Measurements from ENCODE around the gene ZSCAN26.

ZSCAN26 gene

DNA sequence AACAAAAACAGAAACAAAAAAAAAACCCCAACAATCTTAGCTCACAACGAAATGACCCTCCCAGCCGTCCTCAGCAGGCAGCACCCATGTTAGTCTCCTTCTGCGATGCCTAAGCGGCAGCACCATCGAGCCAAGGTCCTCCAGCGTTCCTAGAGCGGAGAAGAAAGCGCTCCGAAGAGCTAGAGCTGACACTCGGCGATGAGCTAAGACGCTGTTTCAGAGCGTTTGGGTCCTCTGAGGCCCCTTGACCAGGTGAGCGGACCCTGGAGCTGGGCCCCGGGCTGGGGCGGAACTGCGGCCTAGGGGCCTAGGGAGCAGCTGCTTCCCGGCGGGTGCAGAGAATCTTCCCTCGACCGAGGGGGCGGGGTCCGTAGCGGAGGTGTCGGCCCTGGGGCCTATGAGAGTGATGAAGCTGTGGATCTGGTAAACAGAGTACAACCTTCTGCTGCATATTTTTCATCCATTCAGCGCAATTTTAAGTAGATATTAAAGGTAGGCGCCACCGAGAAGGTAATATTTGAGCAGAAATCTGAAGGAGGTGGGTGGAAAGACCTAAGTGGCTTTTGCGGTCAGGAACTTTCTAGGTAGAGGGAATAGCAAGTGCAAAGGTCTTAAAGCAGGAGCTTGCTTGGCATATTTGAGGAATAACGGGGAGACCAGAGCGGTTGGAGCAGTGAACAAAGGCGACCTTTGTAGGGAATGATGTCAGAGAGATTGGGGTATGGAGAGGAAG, at the start of gene ZSCAN26:
Gene ZSCAN26 (plus strand): TSS at position 182 of the 733 bp plus-strand sequence. CDS start 4,777 bp downstream, outside the sequence.
- peak; percentile 89 for DNase-seq

DNA sequence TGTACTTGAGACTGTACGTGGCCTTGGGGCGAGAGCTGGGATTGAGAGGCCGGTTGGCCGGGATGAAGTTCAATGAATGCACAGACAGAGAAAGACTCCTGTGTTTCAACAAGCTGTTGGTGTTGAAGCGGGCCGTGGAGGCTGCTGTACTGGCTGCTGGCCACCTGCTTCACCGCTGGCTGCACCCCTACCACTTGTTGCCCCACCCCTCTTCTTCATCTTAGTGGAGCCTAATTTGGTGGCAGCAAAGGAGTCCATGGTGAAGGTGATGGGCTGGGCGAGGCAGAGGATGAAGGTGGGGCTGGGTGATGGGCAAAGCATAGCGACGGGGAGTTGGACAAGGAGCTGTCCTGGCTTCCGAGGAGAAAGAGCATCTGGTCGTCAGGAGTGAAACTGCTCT, 49.1 kb upstream of the ZSCAN26 start:
- DNase-seq: no peak

DNA sequence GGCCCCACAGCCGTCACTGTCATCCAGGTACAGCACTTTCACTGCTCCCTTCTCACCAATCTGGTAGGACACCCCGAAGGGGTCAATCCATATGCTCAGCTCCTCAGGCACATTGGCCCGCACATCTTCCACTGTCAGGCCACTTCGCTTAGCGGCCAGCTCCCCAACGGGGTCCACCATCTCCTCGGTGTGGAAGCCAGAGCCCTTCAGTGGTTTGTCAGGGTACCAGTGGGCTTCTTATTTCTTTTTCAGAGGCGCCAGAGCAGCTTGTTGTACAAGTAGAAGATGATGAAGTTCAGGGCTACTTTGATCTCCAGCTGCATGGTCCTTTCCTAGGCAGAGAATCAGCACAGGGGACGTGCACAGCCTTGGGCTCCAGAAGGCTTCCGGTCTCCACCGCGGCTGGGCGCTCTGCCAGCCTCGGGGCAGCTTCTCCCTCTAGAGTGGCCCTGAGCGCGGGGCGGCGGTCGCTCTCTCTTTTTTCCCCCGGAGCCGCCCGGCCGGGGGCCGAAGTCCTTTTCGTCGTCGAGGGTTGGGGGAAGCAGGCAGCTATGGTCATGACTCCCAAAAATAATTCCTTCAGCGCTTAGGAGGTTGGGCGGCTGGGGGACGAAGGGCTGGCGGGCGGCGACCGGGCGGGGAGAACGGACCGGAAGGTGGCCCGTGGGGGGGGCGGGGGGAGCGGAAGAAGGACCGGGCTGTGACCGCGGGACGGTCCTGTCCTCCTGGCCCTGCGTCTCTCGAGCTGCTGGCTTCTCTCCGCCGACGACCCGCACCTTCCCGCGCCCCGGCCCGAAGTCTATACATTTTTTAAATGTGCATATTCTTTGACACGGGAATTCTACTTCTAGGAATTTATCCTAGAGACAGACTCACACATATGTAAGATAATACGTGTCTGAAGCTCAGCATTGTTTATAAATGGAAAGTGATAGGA, 48.4 kb upstream of the ZSCAN26 start:
- DNase-seq: peak; percentile 73

DNA sequence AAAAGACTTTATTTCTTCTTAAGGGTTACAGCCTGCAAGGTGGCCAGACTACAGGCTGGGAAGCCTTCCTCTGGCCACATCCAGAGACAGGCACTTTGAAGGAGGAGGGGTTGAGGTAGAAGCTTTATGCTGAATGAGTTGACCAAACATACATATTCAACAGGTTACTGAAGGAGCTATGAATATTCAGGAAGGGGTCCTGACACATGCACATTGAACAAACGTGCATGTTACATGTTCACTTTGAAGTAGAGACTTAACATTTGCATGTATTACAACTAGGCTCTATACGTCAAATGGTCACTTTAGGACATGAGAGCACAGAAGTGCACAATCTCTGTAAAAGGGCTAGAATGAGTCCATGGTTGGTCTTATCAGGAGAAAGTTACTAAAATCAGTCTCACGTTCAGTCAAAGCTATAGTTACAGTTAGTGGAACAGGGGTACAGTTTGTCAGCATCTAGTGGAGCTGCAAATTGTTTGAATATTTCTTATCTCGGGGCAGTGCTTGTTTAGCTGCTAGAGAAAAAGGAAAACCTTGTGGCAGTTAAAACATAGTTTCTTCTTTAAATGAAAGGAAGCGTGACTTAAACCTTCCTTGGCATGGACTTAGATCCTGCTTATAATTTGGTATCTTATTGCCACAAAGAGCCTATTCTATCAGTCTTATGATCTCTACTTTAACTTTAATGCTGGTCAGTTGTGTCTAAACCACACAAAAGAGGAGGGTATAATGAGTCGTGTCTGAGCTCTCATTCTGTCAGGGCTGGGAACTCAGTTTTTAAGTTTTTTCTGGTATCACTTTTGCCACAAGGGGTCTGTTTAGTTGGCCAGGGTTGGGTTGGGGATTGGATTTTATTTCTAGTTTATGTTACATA, 46.4 kb upstream of the ZSCAN26 start:
- DNase-seq: no peak

DNA sequence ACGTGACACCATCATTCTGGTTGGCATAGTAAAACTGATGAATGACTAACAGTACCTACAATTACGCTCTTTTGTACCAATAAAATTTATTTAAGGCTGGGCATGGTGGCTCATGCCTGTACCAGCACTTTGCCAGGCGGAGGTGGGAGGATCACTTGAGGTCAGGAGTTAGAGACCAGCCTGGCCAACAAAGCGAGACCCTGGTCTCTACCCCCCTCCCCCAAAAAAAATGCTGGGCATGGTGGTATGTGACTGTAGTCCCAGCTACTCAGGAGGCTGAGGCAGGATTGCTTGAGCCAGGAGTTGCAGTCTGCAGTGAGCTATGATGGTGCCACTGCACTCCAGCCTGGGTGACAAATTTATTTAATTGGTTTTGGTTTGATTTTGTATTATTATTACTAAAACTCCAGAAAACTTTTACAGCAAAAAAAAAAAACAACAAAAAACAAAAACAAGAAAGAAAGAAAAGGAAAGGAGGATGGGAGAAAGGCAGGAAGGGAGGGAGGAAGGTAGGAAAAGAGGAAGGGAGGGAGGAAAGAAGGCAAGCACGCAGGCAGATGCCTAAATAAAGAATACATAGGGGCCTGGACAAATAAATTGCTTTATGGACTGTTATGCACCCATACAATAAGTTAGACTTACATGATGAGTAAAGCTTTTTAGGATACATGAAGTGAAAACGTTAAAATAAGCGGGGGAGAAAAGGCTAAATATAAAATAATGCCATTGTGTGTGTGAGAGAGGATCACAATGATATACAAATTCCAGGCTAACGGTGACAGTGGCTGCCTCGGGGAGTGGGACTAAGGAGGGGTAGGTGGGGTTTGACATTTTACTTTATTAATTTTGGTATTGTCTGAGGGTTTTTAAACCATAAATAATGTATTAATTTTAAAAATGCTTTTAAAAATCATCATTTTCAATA, 42.5 kb upstream of the ZSCAN26 start:
- DNase-seq: no peak

DNA sequence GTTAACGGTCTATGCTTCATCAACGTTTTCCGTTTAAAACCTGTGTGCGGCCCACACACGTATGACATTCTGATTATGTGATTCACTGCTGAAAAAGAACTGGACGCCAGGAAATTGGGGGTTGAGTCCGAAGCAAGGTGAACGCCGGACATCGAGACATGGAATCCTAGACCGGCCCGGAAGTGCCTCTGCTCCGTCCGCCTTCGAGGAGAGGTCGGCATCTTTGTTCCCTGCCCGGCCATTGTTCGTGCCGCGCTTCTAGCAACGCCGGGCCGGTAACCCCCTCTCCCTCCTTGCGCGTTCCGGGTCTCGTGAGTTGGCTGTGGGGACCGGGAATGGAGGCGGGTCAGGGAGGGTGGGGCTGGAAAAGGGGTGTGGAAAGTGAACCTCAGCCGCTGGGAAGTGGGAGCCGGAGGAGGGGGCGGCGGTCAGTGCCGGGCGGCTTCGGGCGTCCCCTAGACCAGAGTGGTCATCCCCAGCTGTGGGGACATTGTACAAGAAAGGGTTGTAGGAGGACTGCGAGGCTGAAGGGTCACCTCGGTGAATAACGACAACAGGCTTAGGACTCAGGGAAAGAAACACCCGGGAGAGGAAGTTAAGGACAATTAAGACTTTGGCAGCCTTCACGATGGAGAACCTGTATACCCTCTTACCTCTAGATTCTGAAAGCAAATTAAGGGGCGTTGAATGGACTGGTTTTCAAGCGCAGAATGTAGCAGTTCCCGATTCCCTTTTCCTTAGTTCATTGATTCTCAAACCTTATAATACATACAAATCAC, 41.7 kb upstream of the ZSCAN26 start, which contains the start of gene ZSCAN9:
Gene ZSCAN9 (plus strand): TSS at position 220 of the 779 bp plus-strand sequence. CDS start 1,810 bp downstream, outside the sequence.
- DNase-seq: peak; percentile 84

DNA sequence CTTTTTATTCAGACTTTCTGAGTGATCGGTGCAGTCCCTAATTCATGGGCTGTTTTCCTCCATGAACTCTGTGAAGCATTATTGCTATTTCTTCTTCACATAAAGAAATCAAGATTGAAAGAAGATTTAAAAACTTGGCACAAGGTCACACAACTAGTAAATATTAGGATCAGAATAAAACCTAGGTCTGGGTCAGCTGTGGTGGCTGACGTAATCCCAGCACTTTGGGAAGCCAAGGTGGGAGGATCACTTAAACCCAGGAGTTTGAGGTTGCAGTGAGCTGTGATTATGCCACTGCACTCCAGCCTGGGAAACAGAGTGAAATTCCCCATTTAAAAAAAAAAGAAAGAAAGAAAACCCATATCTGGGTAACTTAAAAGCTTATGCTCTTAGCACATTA, 40.5 kb upstream of the ZSCAN26 start:
- no peak for DNase-seq

DNA sequence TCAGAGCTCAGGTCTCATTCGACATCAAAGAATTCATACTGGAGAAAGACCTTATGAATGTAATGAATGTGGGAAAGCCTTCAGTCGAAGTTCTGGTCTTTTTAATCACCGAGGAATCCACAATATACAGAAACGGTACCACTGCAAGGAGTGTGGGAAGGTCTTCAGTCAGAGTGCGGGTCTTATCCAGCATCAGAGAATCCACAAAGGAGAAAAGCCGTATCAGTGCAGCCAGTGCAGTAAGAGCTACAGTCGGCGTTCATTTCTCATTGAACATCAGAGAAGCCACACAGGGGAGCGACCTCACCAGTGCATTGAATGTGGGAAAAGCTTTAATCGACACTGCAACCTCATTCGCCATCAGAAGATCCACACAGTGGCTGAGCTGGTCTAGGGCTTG, 34.2 kb upstream of the ZSCAN26 start:
- DNase-seq: no peak

DNA sequence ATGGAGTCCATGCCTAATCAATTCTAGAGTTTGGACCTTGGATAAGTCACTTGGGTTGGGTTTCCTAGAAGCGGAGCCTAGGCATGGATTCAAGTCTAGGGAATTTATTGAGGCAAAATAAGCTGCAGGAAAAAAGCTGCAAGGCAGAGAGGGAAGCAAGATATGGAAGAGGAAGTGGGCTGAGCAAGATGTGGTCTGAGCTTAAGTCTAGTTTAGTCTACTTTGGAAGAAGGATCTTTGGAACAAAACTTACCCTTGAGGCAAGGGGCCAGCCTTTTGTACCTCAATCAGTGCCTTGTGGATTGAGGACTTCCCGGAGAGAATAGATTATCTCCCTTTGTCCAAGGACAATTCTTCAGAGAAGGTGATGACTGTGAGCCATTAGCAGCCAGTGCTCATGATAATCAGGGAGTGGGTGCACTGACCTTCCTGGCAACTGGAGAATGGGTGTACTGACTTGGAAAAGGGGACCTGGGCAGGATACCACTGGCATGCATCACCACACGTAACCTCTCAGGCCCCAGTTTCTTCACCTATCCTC, 31.0 kb upstream of the ZSCAN26 start:
- DNase-seq: no peak

DNA sequence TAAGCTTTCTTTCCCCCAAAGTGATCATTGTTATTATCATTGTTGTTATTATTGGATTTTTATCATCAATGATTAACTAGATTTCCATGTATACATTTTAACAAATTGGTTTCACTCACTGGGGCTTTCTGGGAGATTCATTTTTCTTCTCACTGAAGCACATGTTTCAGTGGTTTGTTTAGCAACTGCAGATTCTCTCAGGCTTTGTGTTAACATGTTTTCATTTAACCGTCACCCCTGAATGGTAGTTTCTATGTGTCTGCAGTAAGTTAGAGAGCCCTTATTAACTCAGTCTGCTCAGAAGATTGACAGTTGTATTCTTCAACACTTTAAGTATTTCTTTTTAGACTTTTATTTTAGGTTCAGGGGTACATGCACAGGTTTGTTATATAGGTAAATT, 27.3 kb upstream of the ZSCAN26 start:
- DNase-seq: no peak

DNA sequence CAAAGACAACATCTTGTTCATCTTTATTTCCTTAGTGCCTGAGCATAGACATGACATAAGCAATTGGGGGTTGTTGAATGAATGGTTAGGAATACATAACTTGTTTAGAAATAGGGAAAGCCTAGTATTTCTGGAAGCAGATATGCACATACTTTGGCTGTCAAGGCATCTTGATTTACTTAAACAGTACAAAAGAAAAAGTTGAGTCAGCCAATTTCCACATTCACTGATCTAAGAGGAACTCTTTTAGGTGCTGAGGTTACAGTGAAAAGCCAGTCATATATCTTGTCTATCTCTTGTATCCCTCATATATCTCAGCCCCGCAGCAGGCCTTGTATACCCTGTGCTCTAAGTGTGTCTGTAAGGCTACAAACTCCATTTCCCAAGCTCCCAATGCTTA, 26.5 kb upstream of the ZSCAN26 start:
- DNase-seq: no peak

DNA sequence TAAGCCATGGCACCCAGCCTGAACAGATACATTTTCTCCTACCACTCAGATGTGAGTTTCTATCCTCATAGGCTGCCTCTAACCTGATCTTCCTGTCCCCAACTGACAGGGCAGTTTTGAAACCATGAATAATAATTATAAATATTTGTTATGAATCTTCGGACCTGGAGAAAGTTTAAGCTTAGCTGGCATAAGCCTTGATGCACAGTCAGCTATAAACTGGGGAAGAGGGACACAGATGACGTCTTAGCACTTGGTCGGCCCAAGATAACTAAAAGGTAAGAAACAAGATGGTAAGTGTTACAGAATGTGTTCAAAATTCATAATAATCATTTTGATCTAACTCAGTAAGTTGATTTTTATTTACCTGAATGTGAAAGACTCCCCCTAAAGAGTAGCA, 23.0 kb upstream of the ZSCAN26 start:
- no peak for DNase-seq

DNA sequence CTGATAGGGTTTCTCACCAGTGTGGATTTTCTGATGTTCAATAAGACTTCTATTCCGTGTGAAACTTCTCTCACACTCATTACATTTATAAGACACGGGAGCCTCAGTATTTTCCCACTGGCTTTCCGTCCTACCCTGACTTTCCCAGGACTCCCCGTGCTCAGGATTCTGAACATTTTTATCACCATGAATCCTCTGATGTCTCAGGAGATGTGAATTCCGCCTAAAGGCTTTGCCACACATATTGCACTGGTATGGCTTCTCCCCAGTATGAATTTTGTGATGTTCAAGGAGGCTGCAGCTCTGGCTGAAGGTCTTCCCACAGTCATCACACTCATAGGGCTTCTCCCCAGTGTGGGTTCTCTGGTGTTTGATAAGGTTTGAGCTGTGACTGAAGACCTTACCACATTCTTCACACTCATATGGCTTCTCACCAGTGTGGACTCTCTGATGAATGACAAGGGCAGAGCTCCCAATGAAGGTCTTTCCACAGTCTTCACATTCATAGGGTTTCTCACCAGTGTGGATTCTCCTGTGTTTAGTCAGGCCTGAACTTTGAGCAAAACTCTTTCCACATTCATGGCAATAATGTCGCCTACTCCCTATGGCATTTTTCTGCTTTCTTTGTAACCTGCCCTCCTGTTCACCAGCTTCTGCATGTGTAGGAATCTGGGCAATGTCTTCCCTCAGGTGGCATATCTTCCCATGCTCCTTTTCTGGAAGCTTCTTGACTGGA, 21.6 kb upstream of the ZSCAN26 start:
- DNase-seq: no peak

DNA sequence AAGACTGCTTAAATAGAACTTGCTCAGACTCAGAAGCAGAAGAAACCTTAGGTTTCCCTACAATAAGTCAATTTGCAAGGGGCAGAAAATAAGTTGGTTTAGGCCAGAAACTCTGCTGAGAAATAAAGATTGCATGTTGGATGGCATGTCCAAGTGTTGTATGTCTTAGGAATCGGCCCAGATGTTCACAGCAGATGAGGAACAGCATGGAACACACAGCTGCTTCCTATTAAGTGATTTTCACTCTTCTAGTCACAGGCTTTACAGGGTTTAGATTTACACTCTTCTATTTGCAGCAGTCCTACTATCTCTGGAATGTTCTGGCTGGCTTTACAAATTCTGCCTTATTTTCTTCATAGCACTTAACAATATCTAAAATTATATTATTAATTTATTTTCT, 18.0 kb upstream of the ZSCAN26 start:
- DNase-seq: no peak

DNA sequence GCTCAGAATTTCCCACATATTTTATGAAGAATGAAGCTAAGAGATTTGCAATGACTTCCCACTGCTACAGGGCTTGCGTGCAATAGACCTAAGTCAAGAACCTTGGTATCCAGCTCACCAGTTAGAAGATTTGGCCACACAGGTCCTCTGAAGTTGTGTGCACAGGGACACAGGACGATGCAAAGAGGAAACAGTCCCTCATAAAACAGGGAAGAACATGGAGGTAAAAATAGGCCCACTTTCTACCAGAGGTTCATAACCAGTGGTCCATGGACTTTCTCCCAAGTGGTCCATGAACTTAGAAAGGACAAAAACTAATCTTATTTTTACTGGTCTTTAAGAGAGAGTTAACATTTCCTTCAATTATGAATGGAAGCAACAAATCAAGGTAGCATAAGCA, 16.2 kb upstream of the ZSCAN26 start:
- DNase-seq: no peak

DNA sequence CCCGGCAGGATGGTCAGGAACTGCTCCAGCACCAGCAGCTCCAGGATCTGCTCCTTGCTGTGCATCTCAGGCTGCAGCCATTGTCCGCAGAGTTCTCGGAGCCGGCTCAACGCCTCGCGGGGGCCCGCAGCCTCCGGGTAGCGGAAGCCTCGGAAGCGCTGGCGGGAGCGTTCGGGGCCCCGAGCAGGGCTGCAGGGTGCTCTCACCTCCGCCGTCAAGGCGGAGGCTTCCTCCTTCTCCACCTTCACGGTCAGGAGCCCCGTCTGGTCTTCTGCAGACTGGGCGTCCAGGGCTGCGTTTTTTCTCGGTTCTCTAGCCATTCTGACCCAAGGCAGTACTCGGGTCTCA, 15.3 kb upstream of the ZSCAN26 start:
- peak; percentile 34 for DNase-seq

DNA sequence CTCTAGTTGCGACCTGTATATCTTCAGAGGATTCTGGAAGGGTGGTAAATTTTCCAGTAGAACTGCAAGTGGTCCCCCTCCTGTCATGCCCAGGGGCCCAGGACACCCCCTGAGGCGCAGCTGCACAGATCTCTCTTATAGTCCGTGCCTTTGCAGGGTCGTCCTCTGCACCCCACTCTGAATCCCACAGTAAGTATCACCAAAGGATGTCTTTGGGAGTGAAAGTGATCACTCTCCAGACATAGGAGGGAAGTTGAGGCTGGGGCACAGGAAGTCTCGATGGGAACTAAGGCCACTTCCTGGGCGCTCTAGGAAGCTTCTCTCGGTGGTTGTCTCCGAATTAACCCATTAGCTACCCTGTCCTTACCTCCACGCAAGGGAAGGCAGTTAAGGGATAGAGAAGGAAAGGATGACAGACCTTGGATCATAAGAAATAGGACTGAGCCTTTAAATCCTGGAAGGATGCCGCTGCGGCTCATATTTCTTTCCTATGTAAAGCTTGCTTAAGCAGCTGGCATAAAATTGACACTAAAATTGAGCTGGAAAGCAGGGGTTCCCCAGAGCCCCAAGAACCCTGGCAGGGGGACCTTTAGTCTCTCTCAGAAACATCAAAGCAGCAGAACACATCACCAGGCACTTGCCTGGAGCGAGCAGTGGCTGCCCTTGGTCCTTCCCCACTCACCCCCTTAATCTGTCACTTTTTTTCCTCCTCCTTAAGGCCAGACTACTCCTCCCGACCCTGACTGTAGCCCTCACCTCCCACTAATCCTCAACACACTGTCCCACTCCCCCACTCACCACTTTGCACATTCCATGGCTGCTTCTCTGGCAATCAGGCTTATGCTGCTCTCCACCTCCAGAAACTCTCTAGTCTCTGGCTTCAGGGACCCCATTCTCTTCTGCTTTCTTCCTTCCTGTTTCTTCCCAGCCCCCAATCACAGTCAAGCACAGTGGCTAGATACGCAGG, 14.7 kb upstream of the ZSCAN26 start, which contains the start of gene ZKSCAN4:
Gene ZKSCAN4 (minus strand): TSS at position 261 of the 967 bp plus-strand sequence. CDS start 289 bp downstream, outside the sequence.
- DNase-seq: peak; percentile 90

DNA sequence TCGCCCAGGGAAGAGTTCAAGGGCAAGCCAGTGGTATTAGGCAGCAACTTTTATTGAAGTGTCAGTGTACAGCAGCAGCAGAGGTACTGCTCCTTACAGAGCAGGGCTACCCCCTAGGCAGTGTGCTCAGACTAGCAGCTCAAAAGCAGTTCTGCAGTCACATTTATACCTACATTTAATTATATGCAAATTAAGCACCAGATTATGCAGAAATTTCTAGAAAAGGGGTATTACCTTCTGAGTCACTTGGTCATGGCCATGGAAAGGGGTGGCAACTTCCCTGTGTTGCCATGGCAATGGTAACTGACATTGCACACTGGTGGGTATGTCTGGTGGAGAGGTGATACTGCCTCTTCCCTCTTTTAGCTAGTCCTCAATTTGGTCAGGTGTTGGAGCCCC, 12.8 kb upstream of the ZSCAN26 start:
- no peak for DNase-seq

DNA sequence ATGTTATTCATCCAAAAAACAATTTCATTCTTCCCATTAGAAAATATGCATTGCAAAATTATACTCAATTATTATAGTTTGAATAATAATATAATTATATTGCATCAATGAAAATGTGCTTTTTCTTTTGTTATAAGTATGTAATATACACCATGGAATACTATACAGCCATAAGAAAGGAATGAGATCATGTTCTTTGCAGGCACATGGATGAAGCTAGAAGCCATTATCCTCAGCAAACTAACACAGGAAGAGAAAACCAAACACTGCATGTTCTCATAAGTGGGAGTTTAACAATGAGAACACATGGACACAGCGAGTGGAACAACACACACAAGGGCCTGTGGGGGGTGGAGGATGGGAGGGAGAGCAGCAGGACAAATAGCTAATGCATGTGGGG, 9.9 kb upstream of the ZSCAN26 start:
- no peak for DNase-seq
